ENCODE results near the gene SBNO2.

DNA sequence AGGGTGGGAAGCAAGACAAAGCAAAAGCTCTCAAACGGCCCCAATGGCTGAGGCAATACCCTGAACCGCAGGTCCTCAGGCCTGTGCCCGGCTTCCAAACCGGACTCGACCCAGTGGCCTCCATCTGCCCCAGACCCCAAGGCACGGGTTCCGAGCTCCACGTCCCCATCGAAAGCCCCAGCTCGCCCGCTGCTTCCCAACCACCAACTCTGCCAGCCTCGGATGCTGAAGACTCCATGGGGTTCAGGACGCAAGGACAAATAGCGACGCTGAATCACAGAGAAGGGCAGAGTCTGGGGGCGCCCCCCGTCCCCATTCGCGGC lies 79.5 kb downstream of the SBNO2 start:
- TF ChIP-seq CTCF (IDR thresholded peaks at IDR 0.05) (no peak), POLR2A (IDR thresholded peaks at IDR 0.05) (no peak), POLR2AphosphoS5 (IDR thresholded peaks at IDR 0.05) (no peak)

Data from breast epithelium (tissue), 3 donors.